ENCODE data around the gene TLL2. TPM values are rescaled to one million over a fixed set of nuclear protein-coding genes. Genes with fewer than 3 reads are reported as not detected.

TLL2 gene
- total and polyA plus RNA-seq, 2 experiments from 2014 or later: 2.6 to 3.0 TPM

DNA sequence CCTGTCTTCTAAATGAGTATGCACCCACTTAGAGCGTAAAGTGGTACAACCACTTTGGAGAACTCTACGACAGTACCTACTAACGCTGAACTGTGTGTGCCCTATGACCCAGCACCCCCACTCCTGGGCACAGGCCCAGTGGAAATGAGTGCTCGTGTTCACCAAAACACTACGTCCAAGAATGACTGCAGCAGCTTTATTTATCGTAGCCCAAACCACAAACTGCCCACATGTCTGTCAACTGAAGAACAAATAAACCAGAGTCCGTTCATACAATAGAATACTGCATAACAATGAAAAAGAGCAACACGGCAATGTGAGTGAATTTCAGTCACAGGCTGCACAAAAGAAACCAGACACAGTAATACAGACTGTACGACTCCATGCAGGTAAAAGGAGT, 35.4 kb downstream of the TLL2 start (continued):
- TF ChIP-seq ZNF462 (CRISPR knock-in tag; IDR thresholded peaks at IDR 0.05): no peak
- TF ChIP-seq ZNF114 (CRISPR knock-in tag; IDR thresholded peaks at IDR 0.05): no peak
- TF ChIP-seq NANOG (IDR thresholded peaks at IDR 0.05; ENCODE audit: borderline replicate concordance): no peak
- no peak for TF ChIP-seq CREB1 (CRISPR knock-in tag; IDR thresholded peaks at IDR 0.05; ENCODE audit: low read depth)
- no peak for TF ChIP-seq STAT1 (IDR thresholded peaks at IDR 0.05; ENCODE audit: unreplicated experiment)
- TF ChIP-seq ZNF331 (CRISPR knock-in tag; IDR thresholded peaks at IDR 0.05; ENCODE audit: low read depth): no peak
- TF ChIP-seq EZH2 (IDR thresholded peaks at IDR 0.05; ENCODE audit: low read depth, unreplicated experiment): no peak

DNA sequence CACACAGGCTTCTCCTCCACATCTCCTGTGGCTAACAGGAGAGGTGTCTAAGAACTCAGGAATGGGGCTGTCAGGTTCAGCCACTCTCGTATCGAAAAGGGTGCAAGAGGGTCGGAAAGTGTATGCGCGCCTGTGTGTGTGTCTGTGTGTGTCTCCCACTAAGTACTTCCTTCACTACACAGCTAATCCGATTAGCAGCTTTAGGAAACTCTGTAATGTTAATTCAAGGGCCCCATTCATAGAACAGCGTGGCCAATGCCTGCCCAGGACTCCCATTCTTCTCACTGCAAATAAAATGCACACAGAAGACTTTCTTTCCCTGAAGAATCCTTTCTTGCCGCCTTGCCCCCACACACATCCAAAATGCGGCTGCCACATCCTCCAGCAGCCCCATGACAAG, 39.9 kb downstream of the TLL2 start:
- Mint-ChIP-seq H3K36me3 (ENCODE audit: low read depth) (peaks cover 3% of the 10 kb centered on the region; the same call in 1 of the 3 replicates), H3K4me1 (peaks cover 21% of the 10 kb centered on the region), H3K4me3 (no peak overlapping the region), H3K27me3 (ENCODE audit: insufficient read depth, low read depth, poor library complexity) (no peaks in the 10 kb centered on the region), H3K27ac (no peak overlapping the region), H3K9me3 (peaks cover 3% of the 10 kb centered on the region; the same call in 1 of the 3 replicates)
- Histone ChIP-seq H3K36me3 (ENCODE audit: insufficient read depth) (no peaks in the 10 kb centered on the region), H3K9me2 (ENCODE audit: insufficient read depth) (no peaks in the 10 kb centered on the region; the same call in 1 of the 2 replicates), H3K79me2 (replicated peaks; ENCODE audit: insufficient read depth) (no peaks in the 10 kb centered on the region), H2AFZ (no peak overlapping the region), H3K27ac (ENCODE audit: low read depth) (no peak overlapping the region), H3K4me3 (no peak overlapping the region), H3K4me2 (no peak overlapping the region), H3K4me1 (ENCODE audit: insufficient read depth) (peaks cover 9% of the 10 kb centered on the region; the same call in 1 of the 2 replicates), H3K27me3 (ENCODE audit: insufficient read depth) (no peaks in the 10 kb centered on the region), H4K20me1 (replicated peaks; ENCODE audit: insufficient read depth) (no peaks in the 10 kb centered on the region), H3F3A (replicated peaks; ENCODE audit: low read depth) (no peaks in the 10 kb centered on the region)
- DNase-seq (ENCODE audit: low spot score) (no peak), ATAC-seq (no peak)
- no peak for TF ChIP-seq REST (IDR thresholded peaks at IDR 0.05; ENCODE audit: unreplicated experiment)
- TF ChIP-seq, protein P1, sequence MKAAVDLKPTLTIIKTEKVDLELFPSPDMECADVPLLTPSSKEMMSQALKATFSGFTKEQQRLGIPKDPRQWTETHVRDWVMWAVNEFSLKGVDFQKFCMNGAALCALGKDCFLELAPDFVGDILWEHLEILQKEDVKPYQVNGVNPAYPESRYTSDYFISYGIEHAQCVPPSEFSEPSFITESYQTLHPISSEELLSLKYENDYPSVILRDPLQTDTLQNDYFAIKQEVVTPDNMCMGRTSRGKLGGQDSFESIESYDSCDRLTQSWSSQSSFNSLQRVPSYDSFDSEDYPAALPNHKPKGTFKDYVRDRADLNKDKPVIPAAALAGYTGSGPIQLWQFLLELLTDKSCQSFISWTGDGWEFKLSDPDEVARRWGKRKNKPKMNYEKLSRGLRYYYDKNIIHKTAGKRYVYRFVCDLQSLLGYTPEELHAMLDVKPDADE (IDR thresholded peaks at IDR 0.05): no peak
- no peak for TF ChIP-seq ZNF114 (CRISPR knock-in tag; IDR thresholded peaks at IDR 0.05)
- no peak for TF ChIP-seq JUNB (IDR thresholded peaks at IDR 0.05; ENCODE audit: unreplicated experiment)
- no peak for TF ChIP-seq EZH2 (IDR thresholded peaks at IDR 0.05; ENCODE audit: low read depth, unreplicated experiment)
- no peak for TF ChIP-seq STAT1 (IDR thresholded peaks at IDR 0.05; ENCODE audit: unreplicated experiment)
